HEK293 (cell line): ENCODE results near the gene SLC16A7.

Experiments used
- SP3 ChIP-seq: fragments of 450-650 bp; formaldehyde crosslinking; IDR thresholded peaks from 2 replicates; pipeline ENCODE4 v1.5.1; 2016; ENCODE audit warnings: missing biosample characterization, missing genetic modification characterization
- ZNF202 ChIP-seq: fragments of 450-650 bp; formaldehyde crosslinking; IDR thresholded peaks from 2 replicates; pipeline ENCODE4 v1.5.1; 2016; ENCODE audit warnings: missing biosample characterization, missing genetic modification characterization, borderline replicate concordance
- ZNF621 ChIP-seq: fragments of 450-650 bp; formaldehyde crosslinking; IDR thresholded peaks from 2 replicates; pipeline ENCODE4 v1.5.1; 2017; ENCODE audit warnings: missing biosample characterization, missing genetic modification characterization
- ZNF692 ChIP-seq: fragments of 450-650 bp; formaldehyde crosslinking; IDR thresholded peaks from 2 replicates; pipeline ENCODE4 v1.5.1; 2016; ENCODE audit warnings: missing biosample characterization, missing genetic modification characterization
- TF ChIP-seq, protein P1 (sequence below): fragments of 450-650 bp; formaldehyde crosslinking; IDR thresholded peaks from 2 replicates; pipeline ENCODE4 v1.5.1; 2016; ENCODE audit warnings: missing biosample characterization, missing genetic modification characterization
- TF ChIP-seq, protein P2 (sequence below): fragments of 450-650 bp; formaldehyde crosslinking; IDR thresholded peaks from 2 replicates; pipeline ENCODE4 v1.5.1; 2016; ENCODE audit warnings: missing biosample characterization, missing genetic modification characterization

DNA sequence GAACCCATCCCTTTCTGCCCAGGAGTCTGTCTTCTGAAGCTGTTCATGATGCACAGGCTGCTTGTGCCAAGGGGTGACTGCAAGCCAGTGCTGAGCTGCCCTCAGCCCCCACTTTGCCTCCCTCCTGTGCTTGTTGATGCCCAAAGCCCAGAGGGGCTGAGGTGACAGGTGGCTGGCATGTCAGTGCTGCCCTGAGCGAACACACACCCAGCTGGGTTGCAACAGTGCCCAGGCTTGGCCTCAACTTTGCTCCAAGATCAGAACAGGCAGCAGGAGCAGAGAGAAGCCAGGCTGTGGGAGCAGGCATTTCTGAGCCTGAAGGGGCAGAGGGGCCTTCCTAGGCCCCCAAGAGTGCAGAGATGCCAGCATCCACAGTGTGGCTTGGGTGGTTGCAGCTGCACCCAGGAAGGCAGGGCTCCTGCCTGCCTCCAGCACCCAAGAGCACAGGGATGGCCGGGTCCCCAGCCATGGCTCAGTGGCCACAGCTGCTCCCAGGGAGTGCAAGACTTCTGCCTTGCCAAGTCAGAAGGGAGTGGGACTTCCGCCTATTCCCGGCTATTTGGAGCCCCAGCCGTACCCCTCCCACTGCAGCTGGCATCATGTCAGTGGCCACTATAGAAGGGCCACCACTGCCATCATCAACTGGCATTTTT, 83.1 kb downstream of the SLC16A7 start:
- TF ChIP-seq, protein P1, sequence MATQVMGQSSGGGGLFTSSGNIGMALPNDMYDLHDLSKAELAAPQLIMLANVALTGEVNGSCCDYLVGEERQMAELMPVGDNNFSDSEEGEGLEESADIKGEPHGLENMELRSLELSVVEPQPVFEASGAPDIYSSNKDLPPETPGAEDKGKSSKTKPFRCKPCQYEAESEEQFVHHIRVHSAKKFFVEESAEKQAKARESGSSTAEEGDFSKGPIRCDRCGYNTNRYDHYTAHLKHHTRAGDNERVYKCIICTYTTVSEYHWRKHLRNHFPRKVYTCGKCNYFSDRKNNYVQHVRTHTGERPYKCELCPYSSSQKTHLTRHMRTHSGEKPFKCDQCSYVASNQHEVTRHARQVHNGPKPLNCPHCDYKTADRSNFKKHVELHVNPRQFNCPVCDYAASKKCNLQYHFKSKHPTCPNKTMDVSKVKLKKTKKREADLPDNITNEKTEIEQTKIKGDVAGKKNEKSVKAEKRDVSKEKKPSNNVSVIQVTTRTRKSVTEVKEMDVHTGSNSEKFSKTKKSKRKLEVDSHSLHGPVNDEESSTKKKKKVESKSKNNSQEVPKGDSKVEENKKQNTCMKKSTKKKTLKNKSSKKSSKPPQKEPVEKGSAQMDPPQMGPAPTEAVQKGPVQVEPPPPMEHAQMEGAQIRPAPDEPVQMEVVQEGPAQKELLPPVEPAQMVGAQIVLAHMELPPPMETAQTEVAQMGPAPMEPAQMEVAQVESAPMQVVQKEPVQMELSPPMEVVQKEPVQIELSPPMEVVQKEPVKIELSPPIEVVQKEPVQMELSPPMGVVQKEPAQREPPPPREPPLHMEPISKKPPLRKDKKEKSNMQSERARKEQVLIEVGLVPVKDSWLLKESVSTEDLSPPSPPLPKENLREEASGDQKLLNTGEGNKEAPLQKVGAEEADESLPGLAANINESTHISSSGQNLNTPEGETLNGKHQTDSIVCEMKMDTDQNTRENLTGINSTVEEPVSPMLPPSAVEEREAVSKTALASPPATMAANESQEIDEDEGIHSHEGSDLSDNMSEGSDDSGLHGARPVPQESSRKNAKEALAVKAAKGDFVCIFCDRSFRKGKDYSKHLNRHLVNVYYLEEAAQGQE (tag by site-specific recombination), result no peak
- TF ChIP-seq, protein P2, sequence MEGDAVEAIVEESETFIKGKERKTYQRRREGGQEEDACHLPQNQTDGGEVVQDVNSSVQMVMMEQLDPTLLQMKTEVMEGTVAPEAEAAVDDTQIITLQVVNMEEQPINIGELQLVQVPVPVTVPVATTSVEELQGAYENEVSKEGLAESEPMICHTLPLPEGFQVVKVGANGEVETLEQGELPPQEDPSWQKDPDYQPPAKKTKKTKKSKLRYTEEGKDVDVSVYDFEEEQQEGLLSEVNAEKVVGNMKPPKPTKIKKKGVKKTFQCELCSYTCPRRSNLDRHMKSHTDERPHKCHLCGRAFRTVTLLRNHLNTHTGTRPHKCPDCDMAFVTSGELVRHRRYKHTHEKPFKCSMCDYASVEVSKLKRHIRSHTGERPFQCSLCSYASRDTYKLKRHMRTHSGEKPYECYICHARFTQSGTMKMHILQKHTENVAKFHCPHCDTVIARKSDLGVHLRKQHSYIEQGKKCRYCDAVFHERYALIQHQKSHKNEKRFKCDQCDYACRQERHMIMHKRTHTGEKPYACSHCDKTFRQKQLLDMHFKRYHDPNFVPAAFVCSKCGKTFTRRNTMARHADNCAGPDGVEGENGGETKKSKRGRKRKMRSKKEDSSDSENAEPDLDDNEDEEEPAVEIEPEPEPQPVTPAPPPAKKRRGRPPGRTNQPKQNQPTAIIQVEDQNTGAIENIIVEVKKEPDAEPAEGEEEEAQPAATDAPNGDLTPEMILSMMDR (tag by site-specific recombination), result no peak
- no peak for TF ChIP-seq ZNF621
- no peak for TF ChIP-seq ZNF202 (tag by site-specific recombination)
- no peak for TF ChIP-seq SP3 (tag by site-specific recombination)
- TF ChIP-seq ZNF692 (tag by site-specific recombination), result no peak
